ENCODE measurements around the gene LMF2. TPM values are rescaled to one million over a fixed set of nuclear protein-coding genes. Genes with fewer than 3 reads are reported as not detected.

Gene LMF2
- polyA plus RNA-seq, 1 donor, result 48.8 TPM

DNA sequence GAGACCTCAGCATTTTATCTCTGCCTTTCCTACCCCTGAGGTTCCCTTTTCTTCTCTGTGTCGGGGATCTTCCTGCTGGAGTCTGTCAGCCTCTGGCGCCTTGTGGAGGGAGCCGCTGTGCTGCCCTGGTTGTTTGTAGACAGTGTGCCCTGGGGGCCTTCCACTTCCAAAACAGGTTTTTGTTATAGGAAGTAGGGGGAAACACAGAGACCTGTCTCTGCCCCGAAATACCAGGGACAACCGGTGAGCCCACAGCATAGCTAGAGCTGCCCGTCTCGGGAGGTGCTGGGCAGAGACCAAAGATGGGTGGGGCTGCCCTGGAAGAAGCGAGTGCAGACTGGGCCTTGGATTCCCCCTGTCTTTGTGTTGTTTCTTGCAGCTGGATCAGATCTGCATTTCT lies 8.6 kb upstream of the LMF2 start:
- Histone ChIP-seq H3K27ac (ENCODE audit: low read length) (no peak overlapping the region), H3K4me1 (ENCODE audit: control insufficient read depth, insufficient read depth, low read length) (no peaks in the 10 kb centered on the region), H3K27me3 (ENCODE audit: control insufficient read depth, insufficient read depth, low read length) (no peaks in the 10 kb centered on the region), H3K36me3 (ENCODE audit: control insufficient read depth, insufficient read depth, low read length) (peaks cover 53% of the 10 kb centered on the region), H3K4me3 (ENCODE audit: low read length) (no peak overlapping the region), H3K9me3 (ENCODE audit: control insufficient read depth, low read depth, low read length) (no peaks in the 10 kb centered on the region)
- DNase-seq, result no peak
- no CpG with 5 or more reads among the region's 8 CpGs for WGBS (ENCODE audit: insufficient coverage, low lambda C conversion rate)

DNA sequence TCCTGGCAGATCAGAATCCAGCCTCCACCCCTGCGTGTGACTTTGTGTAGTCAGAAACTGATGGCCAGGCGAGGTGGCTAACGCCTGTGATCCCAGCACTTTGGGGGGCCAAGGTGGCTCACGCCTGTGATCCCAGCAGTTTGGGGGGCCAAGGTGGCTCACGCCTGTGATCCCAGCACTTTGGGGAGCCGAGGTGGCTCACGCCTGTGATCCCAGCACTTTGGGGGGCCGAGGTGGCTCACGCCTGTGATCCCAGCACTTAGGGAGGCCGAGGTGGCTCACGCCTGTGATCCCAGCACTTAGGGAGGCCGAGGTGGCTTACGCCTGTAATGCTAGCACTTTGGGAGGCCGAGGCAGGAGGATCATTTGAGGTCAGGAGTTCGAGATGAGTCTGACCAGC lies 5.7 kb upstream of the LMF2 start:
- WGBS (ENCODE audit: insufficient coverage, low lambda C conversion rate), result no CpG with 5 or more reads among the region's 15 CpGs
- Histone ChIP-seq H3K4me3 (ENCODE audit: low read length) (no peak overlapping the region), H3K4me1 (ENCODE audit: control insufficient read depth, insufficient read depth, low read length) (peaks cover 8% of the 10 kb centered on the region), H3K36me3 (ENCODE audit: control insufficient read depth, insufficient read depth, low read length) (peaks cover 36% of the 10 kb centered on the region), H3K27me3 (ENCODE audit: control insufficient read depth, insufficient read depth, low read length) (no peaks in the 10 kb centered on the region), H3K27ac (ENCODE audit: low read length) (no peak overlapping the region), H3K9me3 (ENCODE audit: control insufficient read depth, low read depth, low read length) (no peaks in the 10 kb centered on the region)
- DNase-seq, result no peak

DNA sequence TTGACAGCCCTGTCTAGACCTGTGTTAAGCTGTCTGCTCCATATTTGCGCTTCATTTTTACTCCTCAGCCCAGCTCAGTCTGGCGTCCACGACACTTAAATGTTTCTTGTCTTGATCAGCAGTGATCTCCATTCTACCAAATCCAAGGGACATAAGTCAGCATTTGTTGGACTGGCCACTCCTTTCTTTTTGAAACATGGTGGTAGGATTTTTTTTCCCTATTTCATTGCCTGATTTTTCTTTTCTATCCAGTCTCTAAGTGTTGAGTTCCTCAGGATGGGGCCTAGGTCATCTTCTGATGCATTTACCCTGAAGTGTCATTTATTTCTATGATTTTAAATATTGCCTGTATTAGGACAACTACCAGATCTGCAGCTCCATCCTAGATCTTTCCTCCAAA lies 1.4 kb upstream of the LMF2 start:
- Histone ChIP-seq H3K27me3 (ENCODE audit: control insufficient read depth, insufficient read depth, low read length) (no peaks in the 10 kb centered on the region), H3K36me3 (ENCODE audit: control insufficient read depth, insufficient read depth, low read length) (peaks cover 22% of the 10 kb centered on the region), H3K4me3 (ENCODE audit: low read length) (peak overlapping the region; percentile 83), H3K4me1 (ENCODE audit: control insufficient read depth, insufficient read depth, low read length) (peaks cover 14% of the 10 kb centered on the region), H3K27ac (ENCODE audit: low read length) (peak overlapping the region; percentile 76), H3K9me3 (ENCODE audit: control insufficient read depth, low read depth, low read length) (no peaks in the 10 kb centered on the region)
- no peak for DNase-seq
- WGBS (ENCODE audit: insufficient coverage, low lambda C conversion rate), result no CpG with 5 or more reads among the region's 3 CpGs

DNA sequence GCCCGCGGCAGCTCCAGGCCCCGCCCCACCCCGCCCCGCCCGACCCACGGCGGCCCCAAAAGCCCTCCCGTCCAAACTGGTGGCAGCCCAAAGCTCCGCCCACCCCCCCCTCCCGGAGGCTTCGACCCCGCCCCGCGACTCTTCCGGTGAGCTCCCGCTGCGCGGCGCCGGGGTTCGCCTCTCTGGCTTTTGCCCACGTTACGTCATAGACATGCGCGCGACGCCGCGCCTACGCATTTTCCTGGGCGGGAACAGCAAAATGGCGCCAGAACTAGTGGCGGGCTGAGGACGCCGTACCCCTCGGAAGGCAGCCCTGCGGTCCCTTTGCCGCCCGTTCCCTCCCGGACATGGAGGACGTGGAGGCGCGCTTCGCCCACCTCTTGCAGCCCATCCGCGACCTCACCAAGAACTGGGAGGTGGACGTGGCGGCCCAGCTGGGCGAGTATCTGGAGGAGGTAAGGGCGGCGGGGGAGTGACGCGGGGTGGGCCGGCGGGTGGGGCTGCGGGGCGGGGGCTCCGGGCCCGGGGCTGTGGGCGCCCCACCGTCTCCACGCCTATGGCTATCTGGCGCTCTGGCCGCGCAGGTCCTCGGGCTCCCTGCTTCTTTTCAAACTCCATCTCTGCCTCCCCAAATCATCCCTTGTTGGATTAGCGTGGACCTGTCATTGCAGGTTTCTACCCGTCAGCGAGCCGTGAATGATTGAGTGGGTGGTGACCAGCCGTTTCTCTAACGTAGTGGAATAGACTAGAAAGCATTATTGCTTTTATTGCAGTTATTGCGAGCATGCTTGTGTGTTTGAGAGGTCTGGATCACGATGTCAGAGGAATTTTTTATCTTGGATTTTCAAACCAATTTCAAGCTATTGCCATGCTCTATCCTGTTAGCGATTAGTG lies 736 bp upstream of the LMF2 start, which contains the start of gene NCAPH2:
Gene NCAPH2, plus strand, starts transcription at position 234 of the 894 bp plus-strand sequence. Its CDS starts 114 bp downstream, at position 348.
- Histone ChIP-seq H3K36me3 (ENCODE audit: control insufficient read depth, insufficient read depth, low read length) (peaks cover 26% of the 10 kb centered on the region), H3K4me3 (ENCODE audit: low read length) (peak within 1 kb of the TSS; percentile 99), H3K4me1 (ENCODE audit: control insufficient read depth, insufficient read depth, low read length) (peaks cover 14% of the 10 kb centered on the region), H3K9me3 (ENCODE audit: control insufficient read depth, low read depth, low read length) (no peaks in the 10 kb centered on the region), H3K27me3 (ENCODE audit: control insufficient read depth, insufficient read depth, low read length) (no peaks in the 10 kb centered on the region), H3K27ac (ENCODE audit: low read length) (peak within 1 kb of the TSS; percentile 77)
- peak; percentile 97 to 98 for DNase-seq
- WGBS (ENCODE audit: insufficient coverage, low lambda C conversion rate), result no CpG with 5 or more reads among the region's 76 CpGs

DNA sequence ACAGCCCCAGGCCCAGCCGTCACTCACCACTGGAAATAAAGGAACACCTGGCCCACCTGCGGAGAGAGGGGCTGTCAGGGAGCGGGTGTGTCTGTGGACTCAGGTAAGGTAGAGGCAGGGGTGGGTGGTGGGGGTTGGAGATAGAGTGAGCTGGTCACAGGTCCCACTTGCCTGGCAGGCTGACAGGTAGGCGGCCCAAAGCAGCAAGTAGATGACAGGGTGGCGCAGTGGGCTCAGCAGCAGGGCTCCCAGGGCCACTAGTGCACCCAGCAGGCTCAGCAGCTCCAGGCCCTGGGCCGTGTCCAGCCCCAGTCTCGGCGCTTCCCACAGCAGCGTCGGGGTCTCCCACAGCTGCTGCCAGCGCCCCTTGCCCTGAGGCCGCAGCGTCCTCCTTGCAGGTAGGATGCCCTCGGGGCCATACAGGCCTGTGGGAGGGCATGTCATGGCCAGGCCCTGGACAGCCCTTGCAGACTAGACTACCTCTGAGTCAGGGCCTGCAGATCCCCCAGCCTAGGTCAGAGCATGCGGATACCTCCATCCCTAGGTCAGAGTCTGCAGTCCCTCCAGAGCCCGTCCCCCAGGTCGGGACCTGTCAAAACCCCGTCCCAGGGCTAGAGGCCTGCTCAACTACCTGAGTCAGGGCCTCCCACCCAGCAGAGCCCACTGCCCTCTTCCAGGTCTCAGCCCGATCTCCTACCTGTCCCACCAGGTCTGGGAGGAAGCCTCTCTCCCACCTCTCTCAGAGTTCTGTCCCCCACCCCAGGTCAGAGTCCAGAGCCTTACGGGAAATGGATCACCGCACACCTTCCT lies 686 bp downstream of the LMF2 start:
- DNase-seq, result no peak
- peaks cover 33% of the 10 kb centered on the region for H3K36me3 ChIP-seq (ENCODE audit: control insufficient read depth, insufficient read depth, low read length)
- WGBS (ENCODE audit: insufficient coverage, low lambda C conversion rate), result no CpG with 5 or more reads among the region's 21 CpGs
- peak overlapping the region; percentile 77 for H3K27ac ChIP-seq (ENCODE audit: low read length)
- H3K4me1 ChIP-seq (ENCODE audit: control insufficient read depth, insufficient read depth, low read length), result peaks cover 14% of the 10 kb centered on the region
- peak overlapping the region; percentile 99 for H3K4me3 ChIP-seq (ENCODE audit: low read length)
- no peaks in the 10 kb centered on the region for H3K9me3 ChIP-seq (ENCODE audit: control insufficient read depth, low read depth, low read length)
- no peaks in the 10 kb centered on the region for H3K27me3 ChIP-seq (ENCODE audit: control insufficient read depth, insufficient read depth, low read length)

DNA sequence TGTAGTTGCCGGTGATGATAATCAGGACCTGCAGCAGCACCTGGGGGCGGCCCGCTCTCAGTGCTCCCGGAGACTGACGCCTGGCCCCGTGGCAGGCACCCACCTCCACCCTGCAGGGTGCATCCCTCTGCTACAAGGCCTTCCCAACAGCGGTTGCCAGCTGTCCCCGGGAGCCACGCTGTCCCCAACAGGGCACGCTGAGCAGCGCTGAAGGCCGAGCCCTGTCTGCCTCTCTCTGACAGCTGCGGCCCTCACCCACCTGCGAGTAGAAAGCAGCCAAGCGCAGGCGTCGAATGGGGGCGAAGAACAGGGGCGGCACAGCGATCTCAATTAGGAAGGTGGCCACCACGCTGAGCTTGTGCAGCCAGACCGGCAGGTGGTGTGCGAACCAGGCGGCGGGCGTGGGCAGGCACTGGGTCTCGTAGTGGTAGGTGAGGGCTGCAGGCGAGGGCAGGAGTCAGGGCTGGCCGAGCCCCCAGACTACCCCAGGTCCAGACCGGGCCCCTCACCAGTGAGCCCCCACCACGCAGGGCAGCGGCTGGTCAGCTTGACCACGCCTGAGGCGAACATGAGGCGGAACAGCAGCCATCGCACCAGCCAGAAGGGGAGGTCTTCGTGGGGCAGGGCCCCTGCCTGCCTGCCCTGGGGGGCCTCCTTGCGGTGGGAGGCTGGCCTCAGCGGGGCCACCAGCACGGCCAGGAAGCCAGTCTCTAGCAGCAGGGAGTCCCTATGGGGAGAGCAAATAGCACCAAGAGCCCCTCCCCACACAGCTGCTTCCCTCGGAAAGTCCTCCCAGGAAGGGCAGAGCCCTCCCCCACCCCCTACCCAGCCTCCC lies 1.5 kb downstream of the LMF2 start:
- Histone ChIP-seq H3K9me3 (ENCODE audit: control insufficient read depth, low read depth, low read length) (no peaks in the 10 kb centered on the region), H3K4me1 (ENCODE audit: control insufficient read depth, insufficient read depth, low read length) (peaks cover 14% of the 10 kb centered on the region), H3K27ac (ENCODE audit: low read length) (no peak overlapping the region), H3K4me3 (ENCODE audit: low read length) (no peak overlapping the region), H3K36me3 (ENCODE audit: control insufficient read depth, insufficient read depth, low read length) (peaks cover 33% of the 10 kb centered on the region), H3K27me3 (ENCODE audit: control insufficient read depth, insufficient read depth, low read length) (no peaks in the 10 kb centered on the region)
- DNase-seq, result no peak
- no CpG with 5 or more reads among the region's 41 CpGs for WGBS (ENCODE audit: insufficient coverage, low lambda C conversion rate)

DNA sequence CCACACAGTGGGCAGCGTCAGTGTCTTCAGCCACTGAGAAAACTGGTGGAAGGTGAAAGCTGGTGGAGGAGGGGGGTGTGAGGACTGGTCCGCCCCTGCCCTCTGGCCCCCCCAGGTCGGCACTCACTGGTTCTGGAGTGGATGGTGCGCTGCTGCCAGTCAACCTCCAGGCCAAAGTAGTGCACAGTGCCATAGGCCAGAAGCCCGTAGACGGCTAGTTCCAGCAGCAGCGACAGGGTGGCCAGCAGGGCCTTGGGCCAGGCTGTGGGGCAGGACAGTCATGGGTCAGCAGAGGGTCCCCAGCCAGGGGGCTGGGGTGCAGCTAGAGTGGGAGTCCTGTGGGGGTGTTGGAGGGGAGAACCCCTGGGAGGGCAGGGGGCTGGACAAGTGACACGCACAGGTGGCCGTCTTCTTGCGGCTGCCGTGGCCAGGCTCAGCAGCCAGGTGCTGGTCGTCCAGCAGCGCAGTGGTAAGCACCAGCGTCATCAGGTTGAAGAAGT lies 2.2 kb downstream of the LMF2 start:
- H3K36me3 ChIP-seq (ENCODE audit: control insufficient read depth, insufficient read depth, low read length), result peaks cover 33% of the 10 kb centered on the region
- no peak overlapping the region for H3K27ac ChIP-seq (ENCODE audit: low read length)
- H3K27me3 ChIP-seq (ENCODE audit: control insufficient read depth, insufficient read depth, low read length), result no peaks in the 10 kb centered on the region
- no peak for DNase-seq
- no peaks in the 10 kb centered on the region for H3K9me3 ChIP-seq (ENCODE audit: control insufficient read depth, low read depth, low read length)
- no peak overlapping the region for H3K4me3 ChIP-seq (ENCODE audit: low read length)
- WGBS (ENCODE audit: insufficient coverage, low lambda C conversion rate), result no CpG with 5 or more reads among the region's 14 CpGs
- peaks cover 14% of the 10 kb centered on the region for H3K4me1 ChIP-seq (ENCODE audit: control insufficient read depth, insufficient read depth, low read length)

DNA sequence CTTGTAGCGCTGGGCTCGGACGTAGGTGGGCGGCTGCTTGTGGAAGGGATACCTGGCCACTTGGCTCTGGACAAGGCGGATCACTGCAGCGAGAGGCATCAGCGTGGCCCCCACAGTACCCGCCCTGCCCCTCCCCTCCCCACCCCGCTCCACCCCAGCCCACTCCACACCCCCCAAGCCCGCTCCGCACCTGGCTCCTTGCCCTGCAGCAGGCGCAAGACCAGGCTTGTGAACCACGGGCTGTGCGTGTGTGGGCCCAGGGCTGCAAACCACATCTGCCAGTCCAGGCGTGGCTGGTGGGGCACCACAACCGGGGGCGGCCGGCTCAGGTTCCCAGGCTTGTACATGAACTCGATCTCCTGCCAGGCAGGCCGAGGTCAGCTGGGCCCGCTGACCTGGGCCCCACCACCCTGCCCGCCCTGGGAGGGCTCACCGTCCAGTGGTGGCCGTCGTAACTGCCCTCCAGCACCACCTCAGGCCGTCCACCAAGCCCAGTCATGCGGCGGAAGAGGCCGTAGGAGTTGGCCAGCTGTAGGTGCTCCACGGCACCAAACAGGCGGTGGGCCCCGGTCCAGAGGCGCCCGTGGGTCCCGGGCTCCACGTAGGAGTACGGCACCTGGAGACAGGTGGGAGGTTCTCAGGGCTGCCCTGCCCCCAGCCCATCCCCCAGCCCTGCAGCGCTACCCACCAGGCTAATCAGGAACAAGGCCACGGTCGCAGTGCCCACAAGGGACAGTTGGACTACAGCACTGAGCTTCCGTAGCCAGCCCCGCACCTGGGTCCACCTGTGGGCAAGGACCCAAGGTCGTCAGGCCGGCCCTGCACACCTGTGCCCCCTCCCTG lies 2.9 kb downstream of the LMF2 start:
- H3K27ac ChIP-seq (ENCODE audit: low read length), result no peak overlapping the region
- no peak overlapping the region for H3K4me3 ChIP-seq (ENCODE audit: low read length)
- no CpG with 5 or more reads among the region's 44 CpGs for WGBS (ENCODE audit: insufficient coverage, low lambda C conversion rate)
- H3K4me1 ChIP-seq (ENCODE audit: control insufficient read depth, insufficient read depth, low read length), result peaks cover 14% of the 10 kb centered on the region
- H3K36me3 ChIP-seq (ENCODE audit: control insufficient read depth, insufficient read depth, low read length), result peaks cover 33% of the 10 kb centered on the region
- no peak for DNase-seq
- H3K9me3 ChIP-seq (ENCODE audit: control insufficient read depth, low read depth, low read length), result no peaks in the 10 kb centered on the region
- no peaks in the 10 kb centered on the region for H3K27me3 ChIP-seq (ENCODE audit: control insufficient read depth, insufficient read depth, low read length)

DNA sequence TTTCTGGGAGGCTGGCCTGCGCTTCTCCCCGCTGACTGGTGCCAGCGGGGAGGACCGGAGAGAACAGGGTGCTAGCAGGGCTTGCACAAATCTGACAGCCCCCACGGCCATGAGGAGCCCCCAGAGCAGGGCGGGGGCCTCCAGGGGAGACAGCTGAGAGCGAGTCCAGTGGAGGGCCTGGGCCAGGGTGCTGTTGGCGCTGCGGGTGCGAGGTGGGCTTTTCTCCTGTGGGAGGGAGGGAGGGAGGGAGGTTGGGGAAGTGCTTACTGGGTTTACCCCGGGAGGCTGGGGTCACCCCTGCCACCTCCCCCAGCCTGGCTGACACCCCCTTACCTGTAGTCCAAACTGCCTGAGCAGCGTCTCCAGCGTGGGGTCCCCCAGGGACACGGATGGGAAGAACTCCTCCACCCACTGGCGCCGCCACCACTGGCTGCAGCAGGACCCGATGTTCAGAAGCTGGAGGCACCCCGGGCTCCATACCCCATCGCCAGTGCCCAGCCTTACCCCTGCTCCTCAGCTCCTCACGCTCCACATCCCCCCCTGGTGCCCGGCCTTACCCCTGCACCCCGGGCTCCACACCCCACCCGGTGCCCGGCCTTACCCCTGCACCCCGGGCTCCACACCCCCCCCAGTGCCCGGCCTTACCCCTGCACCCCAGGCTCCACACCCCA lies 3.9 kb downstream of the LMF2 start:
- Histone ChIP-seq H3K4me3 (ENCODE audit: low read length) (no peak overlapping the region), H3K27ac (ENCODE audit: low read length) (no peak overlapping the region), H3K4me1 (ENCODE audit: control insufficient read depth, insufficient read depth, low read length) (peaks cover 8% of the 10 kb centered on the region), H3K27me3 (ENCODE audit: control insufficient read depth, insufficient read depth, low read length) (no peaks in the 10 kb centered on the region), H3K36me3 (ENCODE audit: control insufficient read depth, insufficient read depth, low read length) (peaks cover 33% of the 10 kb centered on the region), H3K9me3 (ENCODE audit: control insufficient read depth, low read depth, low read length) (no peaks in the 10 kb centered on the region)
- WGBS (ENCODE audit: insufficient coverage, low lambda C conversion rate), result no CpG with 5 or more reads among the region's 26 CpGs
- no peak for DNase-seq
